NCI-H2081 treated with DMSO at 0.1 percent for 48 hours (cell line): ENCODE results near the gene YPEL2.
A peak's percentile ranks its signal among the peaks of the same experiment; 100 is the strongest.

Experiments used
- DNase-seq: peaks from one replicate; lab custom pipeline; 2025; lab: John Stamatoyannopoulos, UW

The YPEL2 gene

DNA sequence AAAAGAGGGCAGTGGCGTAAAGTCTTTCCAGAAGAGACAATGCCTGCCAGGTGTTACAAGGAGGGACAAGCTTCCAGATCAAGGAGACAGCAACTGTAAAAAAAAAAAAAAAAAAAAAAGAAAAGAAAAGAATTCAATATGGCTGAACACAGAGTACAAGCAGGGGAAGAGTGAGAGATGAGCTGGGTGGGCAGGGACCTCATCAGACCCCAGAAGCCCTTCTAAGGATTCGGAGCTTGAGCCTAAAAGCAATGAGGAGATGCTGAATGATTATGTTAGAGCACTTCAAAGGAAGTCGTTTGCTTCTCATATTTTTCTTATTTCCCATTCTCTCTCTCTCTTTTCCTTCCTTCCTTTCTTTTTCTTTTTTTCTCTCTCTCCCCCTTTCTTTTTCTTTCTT lies 103.0 kb downstream of the YPEL2 start:
- no peak for DNase-seq

DNA sequence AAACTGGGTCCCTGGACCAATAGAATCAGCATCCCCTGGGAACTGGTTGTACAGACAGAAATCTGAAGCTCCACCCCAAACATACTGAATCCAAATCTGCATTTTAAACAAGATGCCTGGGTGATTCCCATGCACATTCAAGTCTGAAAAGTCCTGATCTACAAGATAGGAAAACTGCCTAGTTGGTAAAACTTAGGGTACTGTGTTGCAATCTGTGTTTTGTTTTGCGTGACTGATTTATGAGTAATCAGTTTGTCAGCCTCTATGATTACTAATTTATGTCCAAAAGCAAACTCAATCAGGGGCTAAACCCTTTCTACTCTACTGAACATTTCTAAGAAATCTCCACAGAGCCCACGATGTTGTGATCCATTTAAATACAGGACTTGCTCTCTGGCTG lies 103.8 kb downstream of the YPEL2 start:
- no peak for DNase-seq

DNA sequence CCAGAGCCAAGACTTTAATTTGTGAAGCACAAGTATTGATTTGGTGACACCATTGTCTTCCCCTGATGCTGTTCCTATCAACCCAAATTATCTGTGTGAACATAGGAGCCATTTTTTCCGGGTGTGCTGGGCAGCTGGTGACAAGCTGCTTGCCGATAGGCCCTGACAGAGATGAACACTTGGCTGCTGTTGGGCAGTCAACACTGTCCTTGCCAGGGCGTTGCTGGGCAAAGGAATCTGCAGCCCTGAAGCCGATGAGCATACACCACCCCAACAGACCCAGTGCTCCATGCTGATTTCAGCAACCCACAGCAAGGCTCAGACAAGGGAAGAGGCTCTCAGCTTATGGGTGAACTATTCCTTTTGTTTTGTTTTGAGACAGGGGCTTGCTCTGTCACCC lies 105.4 kb downstream of the YPEL2 start:
- no peak for DNase-seq

- no peak for DNase-seq
Measured at GRCh38 chr17:59437791-59438281, 106.4 kb downstream of the YPEL2 start.

- no peak for DNase-seq
Measured at GRCh38 chr17:59439262-59439661, 107.8 kb downstream of the YPEL2 start.

DNA sequence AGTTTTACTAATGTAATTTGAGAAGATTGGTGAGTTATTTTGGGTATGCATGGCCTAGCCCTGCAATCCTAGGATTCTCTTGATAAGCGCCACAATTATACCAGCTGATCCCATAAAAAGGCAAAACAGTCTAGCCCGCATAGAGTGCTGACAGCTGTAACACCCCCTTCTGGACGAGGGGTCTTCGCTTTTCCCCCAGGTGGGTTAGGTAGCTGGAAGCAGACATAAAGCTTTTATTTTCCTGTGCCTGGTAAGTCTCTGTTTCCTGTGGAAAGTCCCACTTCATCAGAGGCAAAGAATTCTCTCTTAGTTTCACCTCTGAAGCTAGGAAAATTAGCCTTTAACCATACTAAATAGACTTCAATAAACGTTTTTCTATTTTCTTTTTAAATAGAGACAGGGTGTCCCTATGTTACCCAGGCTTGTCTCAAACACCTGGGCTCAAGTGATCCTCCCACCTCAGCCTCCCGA lies 108.3 kb downstream of the YPEL2 start:
- no peak for DNase-seq

DNA sequence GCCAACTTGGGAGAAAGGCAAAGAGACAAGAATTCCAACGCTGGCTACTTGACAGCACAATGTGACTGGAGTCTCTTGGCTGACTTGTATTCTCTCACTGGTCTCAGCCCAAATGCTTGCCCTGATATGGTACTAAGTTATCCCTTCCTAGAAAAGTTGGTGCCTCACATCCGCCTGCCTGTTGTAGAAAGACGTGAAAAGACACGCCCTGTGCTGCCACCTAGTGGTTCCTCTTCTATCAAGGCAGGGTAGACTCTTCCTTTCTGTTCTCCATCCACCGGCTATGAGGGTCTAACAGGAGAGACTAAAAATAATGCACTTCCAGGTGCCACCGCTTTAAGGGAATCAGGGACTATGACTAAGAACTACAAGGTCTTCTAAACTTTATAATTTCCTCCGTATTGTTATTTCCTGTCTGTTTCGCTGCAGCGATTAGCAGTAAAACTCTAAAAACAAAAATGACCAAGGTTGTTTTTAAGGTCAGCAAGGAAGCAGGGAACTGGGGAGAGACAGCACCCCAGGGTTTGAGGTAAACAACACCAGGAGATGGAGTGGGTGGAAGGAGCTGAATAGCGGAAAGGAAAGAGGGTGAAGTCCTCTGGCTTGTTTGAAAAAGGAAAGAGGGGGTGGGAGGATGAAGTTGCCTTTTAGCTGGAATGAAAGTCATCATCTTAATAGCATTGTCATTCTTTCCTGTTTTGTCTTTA lies 109.5 kb downstream of the YPEL2 start:
- peak; percentile 61 for DNase-seq

GRCh38 chr17:59441464-59442096 lies 110.1 kb downstream of the YPEL2 start:
- no peak for DNase-seq

- DNase-seq = no peak
Measured at GRCh38 chr17:59443106-59443505, 111.7 kb downstream of the YPEL2 start.
